Central memory CD4-positive, alpha-beta T cell (primary cell): ENCODE results near the gene MTSS2.
"Not testable (repeated sequence)": the region's sequence is repeated elsewhere in the genome, so short reads cannot be mapped to it uniquely, and the experiment has no call there.

Source experiments
- DNase-seq: peaks from one replicate; pipeline ENCODE4 v3.0.0; 2022

Gene MTSS2

GRCh38 chr16:70650216-70650615 lies 35.6 kb downstream of the MTSS2 start:
- no peak for DNase-seq

- DNase-seq = no peak
Observed at GRCh38 chr16:70649300-70649699, 36.6 kb downstream of the MTSS2 start.

GRCh38 chr16:70648606-70649005 lies 37.2 kb downstream of the MTSS2 start:
- DNase-seq = no peak

GRCh38 chr16:70647441-70648359 lies 38.2 kb downstream of the MTSS2 start:
- no peak for DNase-seq

GRCh38 chr16:70646260-70647241 lies 39.3 kb downstream of the MTSS2 start, which contains the start of gene IL34:
Gene IL34, plus strand, starts transcription at chr16:70646559. Its CDS starts 389 bp downstream, at chr16:70646948.
- no peak for DNase-seq

- no peak for DNase-seq
Observed at GRCh38 chr16:70644763-70645597, 40.9 kb downstream of the MTSS2 start.

- not testable (repeated sequence) for DNase-seq
Observed at GRCh38 chr16:70643264-70643663, 42.6 kb downstream of the MTSS2 start.

GRCh38 chr16:70642633-70643032 lies 43.2 kb downstream of the MTSS2 start:
- no peak for DNase-seq

- DNase-seq = no peak
Observed at GRCh38 chr16:70638814-70639792, 46.8 kb downstream of the MTSS2 start.
